GM10248 (cell line): ENCODE data around the gene MICALL2.

Experiments
- CTCF ChIA-PET: fragments of 300-600 bp; sonication (Branson Sonifier 250); formaldehyde crosslinking; extraction: SDS; loops from one replicate; lab custom pipeline; 2021; ENCODE audit warnings: antibody characterized with exemption; lab: Yijun Ruan, JAX
- POLR2A ChIA-PET: fragments of 350-650 bp; sonication (Branson Sonifier 250); formaldehyde crosslinking; extraction: SDS; loops from one replicate; lab custom pipeline; 2020; ENCODE audit warnings: antibody characterized with exemption; lab: Yijun Ruan, JAX
- DNase-seq: peaks from one replicate; pipeline ENCODE4 v3.0.0; 2012; ENCODE audit errors: extremely low spot score
- TF ChIP-seq, protein P1 (sequence below): IDR thresholded peaks from 2 replicates; pipeline ENCODE4 v1.5.1; 2012; ENCODE audit warnings: mild to moderate bottlenecking, low read depth; ENCODE audit errors: extremely low read depth, missing control alignments, control extremely low read depth

MICALL2 gene

DNA sequence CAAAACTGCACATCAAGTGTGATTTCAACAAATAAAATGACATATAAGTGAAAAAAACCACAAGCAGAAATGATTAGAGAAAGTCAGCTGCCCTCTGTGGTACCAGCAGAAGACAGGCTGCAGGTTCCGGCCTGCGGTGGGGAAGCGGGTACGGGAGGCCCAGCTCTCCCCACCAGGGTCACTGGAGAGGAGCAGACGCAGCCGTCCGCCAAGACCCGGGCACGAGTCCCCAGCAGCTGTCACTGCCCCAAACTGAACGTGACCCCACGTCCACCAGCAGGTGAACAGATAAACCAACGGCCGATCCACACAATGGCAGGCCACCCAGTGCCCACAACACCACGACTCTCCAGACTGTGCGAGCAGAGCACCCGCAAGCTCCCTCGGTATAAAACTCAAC lies 16.1 kb upstream of the MICALL2 start:
- POLR2A ChIA-PET = no interaction called here
- DNase-seq = no peak
- CTCF ChIA-PET = interaction anchor here (0.9 to 4.7 kb wide), 9 partner anchors 14 to 254 kb away, joined by 3 to 40 read pairs (median 7); partner anchors contain the start of gene MICALL2
- TF ChIP-seq, protein P1, sequence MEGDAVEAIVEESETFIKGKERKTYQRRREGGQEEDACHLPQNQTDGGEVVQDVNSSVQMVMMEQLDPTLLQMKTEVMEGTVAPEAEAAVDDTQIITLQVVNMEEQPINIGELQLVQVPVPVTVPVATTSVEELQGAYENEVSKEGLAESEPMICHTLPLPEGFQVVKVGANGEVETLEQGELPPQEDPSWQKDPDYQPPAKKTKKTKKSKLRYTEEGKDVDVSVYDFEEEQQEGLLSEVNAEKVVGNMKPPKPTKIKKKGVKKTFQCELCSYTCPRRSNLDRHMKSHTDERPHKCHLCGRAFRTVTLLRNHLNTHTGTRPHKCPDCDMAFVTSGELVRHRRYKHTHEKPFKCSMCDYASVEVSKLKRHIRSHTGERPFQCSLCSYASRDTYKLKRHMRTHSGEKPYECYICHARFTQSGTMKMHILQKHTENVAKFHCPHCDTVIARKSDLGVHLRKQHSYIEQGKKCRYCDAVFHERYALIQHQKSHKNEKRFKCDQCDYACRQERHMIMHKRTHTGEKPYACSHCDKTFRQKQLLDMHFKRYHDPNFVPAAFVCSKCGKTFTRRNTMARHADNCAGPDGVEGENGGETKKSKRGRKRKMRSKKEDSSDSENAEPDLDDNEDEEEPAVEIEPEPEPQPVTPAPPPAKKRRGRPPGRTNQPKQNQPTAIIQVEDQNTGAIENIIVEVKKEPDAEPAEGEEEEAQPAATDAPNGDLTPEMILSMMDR = no peak

DNA sequence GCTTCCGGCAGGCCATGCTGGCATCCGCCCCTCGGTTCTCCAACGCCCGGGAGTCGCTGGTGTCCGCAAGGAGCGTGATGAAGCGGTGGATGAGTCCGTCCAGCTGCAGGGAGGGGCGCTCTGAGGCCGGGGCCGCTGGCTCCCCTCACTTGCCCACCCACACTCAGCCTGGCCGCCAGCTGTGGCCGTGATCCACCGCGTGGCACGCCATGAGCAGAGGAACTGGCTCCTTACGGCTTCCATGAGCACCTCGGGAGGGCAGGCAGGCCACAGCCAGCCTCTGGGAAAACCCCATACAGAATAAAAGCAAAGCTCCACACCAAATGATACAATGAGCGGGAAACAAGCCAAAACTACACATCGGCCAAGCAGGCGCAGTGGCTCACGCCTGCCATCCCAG lies 15.5 kb upstream of the MICALL2 start:
- TF ChIP-seq, protein P1 = no peak
- POLR2A ChIA-PET = no interaction called here

DNA sequence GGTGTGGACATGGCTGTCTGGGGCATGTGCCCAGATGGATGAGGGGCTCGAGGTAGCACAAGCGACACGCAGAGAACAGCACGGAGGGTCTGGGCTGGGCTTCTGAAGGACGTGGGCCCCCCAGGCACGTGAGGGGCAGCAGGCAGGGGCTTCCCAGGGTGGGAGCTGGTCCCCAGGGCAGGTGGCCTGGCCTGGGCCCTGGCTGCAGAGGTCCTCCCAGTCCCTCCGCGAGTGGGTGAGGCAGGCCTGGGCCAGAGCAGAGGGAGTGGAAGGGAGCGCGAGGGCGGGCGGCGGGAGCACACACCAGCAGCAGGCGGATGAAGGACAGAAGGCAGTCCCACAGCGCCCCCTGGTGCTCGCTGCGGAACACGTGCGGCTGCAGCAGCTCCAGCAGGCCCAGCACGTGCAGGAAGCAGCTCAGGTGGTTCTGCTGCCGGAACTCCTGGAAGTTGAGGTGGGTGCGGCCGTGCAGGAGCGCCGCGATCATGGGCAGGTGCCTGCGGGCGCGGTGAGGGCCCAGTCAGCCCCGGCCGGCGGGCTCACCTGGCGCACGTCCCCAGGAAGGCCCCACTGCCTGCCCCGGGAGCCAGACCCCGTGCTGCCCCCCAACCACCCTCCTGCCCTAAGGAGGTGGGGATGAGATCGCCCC lies 14.7 kb upstream of the MICALL2 start:
- ChIA-PET POLR2A (no interaction called here), CTCF (interaction anchor here (0.6 to 4.7 kb wide), 26 partner anchors 8 to 298 kb away, joined by 3 to 40 read pairs (median 4); partner anchors contain the start of gene MICALL2)
- TF ChIP-seq, protein P1 = peak; percentile 96
- peak; percentile 92 for DNase-seq

More for the DNA sequence above, 15.5 kb upstream of the MICALL2 start:
- no peak for DNase-seq
- CTCF ChIA-PET = interaction anchor here (0.6 to 4.7 kb wide), 26 partner anchors 8 to 299 kb away, joined by 3 to 40 read pairs (median 4); partner anchors contain the start of gene MICALL2

DNA sequence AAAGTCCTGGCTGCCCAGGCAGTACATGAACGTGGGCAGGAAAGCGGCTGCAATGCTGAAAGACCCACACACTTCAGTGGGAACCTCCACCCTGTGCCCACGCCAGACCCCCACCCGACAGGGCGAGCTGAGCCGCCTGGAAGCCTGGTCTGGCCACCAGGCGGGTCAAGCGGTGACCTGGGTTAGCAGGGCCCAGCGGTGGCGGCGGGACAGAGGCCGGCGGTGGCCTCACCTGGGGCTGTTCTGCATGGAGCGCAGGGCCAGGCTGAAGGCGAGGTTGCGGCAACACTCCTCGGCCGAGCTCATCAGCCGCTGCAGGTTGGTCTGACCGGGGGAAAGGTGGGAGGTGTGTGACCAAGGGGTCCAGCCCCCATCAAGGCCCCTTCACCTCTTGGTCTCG lies 11.6 kb upstream of the MICALL2 start:
- TF ChIP-seq, protein P1 = no peak
- POLR2A ChIA-PET = no interaction called here
- no peak for DNase-seq
- CTCF ChIA-PET = no interaction called here

DNA sequence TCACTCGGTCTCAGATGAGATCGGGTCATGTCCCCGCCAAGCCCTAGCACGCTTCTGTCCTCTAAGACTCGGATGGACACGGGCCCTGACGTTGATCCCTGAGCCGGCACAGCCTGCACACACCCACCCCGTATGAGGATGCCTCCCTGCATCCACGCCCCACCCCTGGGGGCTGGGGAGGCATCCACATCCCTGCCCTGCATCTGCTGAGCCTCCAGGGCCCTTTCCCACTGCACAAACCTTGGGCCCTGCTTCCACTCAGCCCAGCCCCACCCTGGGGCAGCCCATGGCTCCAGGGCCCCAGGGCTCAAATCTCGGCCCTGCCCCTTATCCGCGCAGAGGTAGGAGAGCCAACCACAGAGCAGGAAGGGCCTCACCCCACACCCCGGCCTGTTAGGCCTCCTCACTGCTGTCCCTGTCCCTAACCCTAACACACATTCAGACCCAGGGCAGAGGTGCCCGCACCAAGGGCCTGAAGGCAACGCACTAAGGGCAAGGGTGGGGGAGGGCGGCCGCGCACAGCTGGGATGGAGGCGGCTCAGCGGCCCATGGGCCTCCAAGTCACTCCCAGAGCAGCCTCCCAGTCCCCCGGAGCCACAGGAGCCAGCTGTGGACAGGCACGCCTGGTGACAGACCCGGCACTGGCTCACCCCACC lies 9.5 kb upstream of the MICALL2 start:
- TF ChIP-seq, protein P1 = no peak

DNA sequence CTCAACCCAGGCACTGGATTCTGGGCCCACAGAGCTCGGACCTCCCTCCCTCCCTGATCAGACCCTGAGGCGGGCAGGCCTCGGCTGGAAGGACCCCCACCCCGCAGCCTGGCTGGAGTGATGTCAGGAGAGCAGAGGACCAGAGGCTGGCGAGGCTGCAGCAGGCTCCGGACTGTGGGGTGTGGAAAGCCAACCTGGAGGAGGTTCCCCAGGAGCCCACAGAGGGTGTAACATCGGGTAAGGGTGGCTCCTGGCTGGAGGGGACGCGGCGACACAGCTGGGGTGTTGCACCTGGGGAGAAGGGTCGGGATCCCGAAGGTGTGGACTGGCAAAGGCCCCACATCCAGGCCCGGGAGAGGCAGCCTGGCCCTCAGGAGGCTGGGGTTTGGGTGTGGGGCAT lies 8.9 kb upstream of the MICALL2 start:
- ChIA-PET CTCF (no interaction called here), POLR2A (no interaction called here)
- TF ChIP-seq, protein P1 = no peak
- no peak for DNase-seq

More for the DNA sequence above, 9.5 kb upstream of the MICALL2 start:
- ChIA-PET CTCF (no interaction called here), POLR2A (no interaction called here)
- DNase-seq = no peak
